ENCODE data around the gene RAB6B.

DNA sequence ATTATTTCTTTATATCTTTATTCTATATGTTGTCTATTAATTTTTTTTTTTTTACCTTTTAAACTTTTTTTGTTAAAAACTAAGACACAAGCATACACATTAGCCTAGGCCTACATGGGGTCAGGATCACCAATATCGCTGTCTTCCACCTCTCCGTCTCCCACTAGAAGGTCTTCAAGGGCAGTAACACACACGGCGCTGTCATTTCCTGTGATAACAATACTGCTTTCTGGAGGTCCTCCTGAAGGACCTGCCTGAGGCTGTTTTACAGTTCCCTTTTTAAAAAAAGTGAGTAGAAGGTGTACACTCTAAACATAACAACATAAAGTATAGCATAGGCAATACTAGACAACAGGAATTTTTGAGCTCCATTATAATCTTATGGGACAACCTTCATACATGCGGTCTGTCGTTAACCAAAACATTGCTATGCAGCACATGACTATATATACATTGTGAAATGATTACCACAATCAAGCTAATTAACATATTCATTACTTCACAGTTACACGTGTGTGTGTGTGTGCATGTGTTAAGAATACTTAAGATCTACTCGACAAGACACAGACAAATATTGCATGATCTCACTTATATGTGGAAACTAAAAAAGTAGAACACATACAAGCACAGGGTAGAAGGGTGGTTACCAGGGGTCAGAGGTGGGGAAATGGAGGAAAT lies 20.8 kb downstream of the RAB6B start:
- TF ChIP-seq, protein P1, sequence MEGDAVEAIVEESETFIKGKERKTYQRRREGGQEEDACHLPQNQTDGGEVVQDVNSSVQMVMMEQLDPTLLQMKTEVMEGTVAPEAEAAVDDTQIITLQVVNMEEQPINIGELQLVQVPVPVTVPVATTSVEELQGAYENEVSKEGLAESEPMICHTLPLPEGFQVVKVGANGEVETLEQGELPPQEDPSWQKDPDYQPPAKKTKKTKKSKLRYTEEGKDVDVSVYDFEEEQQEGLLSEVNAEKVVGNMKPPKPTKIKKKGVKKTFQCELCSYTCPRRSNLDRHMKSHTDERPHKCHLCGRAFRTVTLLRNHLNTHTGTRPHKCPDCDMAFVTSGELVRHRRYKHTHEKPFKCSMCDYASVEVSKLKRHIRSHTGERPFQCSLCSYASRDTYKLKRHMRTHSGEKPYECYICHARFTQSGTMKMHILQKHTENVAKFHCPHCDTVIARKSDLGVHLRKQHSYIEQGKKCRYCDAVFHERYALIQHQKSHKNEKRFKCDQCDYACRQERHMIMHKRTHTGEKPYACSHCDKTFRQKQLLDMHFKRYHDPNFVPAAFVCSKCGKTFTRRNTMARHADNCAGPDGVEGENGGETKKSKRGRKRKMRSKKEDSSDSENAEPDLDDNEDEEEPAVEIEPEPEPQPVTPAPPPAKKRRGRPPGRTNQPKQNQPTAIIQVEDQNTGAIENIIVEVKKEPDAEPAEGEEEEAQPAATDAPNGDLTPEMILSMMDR (IDR thresholded peaks at IDR 0.05; ENCODE audit: low read depth, low read length) = no peak
- TF ChIP-seq POLR2A (IDR thresholded peaks at IDR 0.05; ENCODE audit: extremely low read depth, insufficient read length) = no peak

Measured in NB4 (cell line).